Lower leg skin (tissue), 3 donors: ENCODE measurements around the gene NPAS2.

ENCODE experiments used
- POLR2A ChIP-seq, 2 donors: fragments of 450-650 bp; IDR thresholded peaks; one replicate each; pipeline ENCODE4 v1.6.1; 2016 to 2017; ENCODE audit warnings: antibody characterized with exemption in 2 of 2, mild to moderate bottlenecking in 1 of 2, moderate library complexity in 1 of 2
- TF ChIP-seq, protein P1 (sequence below), 3 donors: fragments of 450-650 bp; IDR thresholded peaks; one replicate each; pipeline ENCODE4 v1.5.1; 2016; ENCODE audit warnings: antibody characterized with exemption in 3 of 3, mild to moderate bottlenecking in 3 of 3, moderate library complexity in 2 of 3

DNA sequence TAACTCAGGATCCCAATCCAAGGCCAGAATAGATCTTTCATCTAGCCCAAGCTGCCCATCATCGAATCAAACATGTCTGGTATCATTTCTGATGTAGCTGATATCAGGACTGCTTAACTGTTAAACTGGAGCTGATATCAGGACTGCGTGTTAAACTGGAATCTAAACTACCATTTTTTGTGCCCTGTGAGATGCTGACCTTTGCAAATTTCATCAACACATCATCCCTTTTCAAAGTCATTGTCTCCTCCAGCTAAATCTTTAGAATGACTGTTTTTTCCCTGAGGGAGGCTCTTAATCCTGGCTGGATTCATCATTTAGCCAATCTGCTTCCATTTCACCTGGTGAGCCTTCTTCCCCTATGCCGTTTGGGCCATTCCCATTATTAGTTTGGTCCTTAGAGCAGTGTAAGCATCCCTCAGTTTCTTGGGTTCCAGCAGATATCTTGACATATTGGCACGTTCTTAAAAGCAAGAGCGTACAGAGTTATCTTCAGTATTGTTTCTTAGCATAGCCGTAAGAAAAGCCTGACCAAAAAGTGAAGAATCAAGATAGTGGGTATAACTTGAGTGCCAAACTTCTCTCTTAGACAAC lies 194.4 kb downstream of the NPAS2 start:
- TF ChIP-seq, protein P1, sequence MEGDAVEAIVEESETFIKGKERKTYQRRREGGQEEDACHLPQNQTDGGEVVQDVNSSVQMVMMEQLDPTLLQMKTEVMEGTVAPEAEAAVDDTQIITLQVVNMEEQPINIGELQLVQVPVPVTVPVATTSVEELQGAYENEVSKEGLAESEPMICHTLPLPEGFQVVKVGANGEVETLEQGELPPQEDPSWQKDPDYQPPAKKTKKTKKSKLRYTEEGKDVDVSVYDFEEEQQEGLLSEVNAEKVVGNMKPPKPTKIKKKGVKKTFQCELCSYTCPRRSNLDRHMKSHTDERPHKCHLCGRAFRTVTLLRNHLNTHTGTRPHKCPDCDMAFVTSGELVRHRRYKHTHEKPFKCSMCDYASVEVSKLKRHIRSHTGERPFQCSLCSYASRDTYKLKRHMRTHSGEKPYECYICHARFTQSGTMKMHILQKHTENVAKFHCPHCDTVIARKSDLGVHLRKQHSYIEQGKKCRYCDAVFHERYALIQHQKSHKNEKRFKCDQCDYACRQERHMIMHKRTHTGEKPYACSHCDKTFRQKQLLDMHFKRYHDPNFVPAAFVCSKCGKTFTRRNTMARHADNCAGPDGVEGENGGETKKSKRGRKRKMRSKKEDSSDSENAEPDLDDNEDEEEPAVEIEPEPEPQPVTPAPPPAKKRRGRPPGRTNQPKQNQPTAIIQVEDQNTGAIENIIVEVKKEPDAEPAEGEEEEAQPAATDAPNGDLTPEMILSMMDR (IDR thresholded peaks at IDR 0.05) = no peak
- no peak for TF ChIP-seq POLR2A (IDR thresholded peaks at IDR 0.05)
